H1 (cell line): Measurements from ENCODE around the gene ADAT3. TPM values are rescaled to one million over a fixed set of nuclear protein-coding genes. Genes with fewer than 3 reads are reported as not detected.

Source experiments
- BCL11A ChIP-seq, 2 experiments: IDR thresholded peaks; one replicate each; pipeline ENCODE4 v1.6.1; 2011; ENCODE audit warnings: low read depth in 2 of 2, low read length in 2 of 2, mild to moderate bottlenecking in 2 of 2
- CBX5 ChIP-seq: fragments of 300-800, 300-1000 bp; sonication (generic); IDR thresholded peaks from 2 replicates; pipeline ENCODE4 v1.7.1; 2016; ENCODE audit warnings: antibody characterized with exemption, low read length, low read depth
- EP300 ChIP-seq, 2 experiments: IDR thresholded peaks; 1 replicate in 1 of 2; 2 replicates in 1 of 2; pipeline ENCODE4 v1.6.1; 2011 to 2012; ENCODE audit warnings: low read depth in 2 of 2, low read length in 2 of 2, mild to moderate bottlenecking in 2 of 2, borderline replicate concordance in 1 of 2, inconsistent platforms in 1 of 2, moderate library complexity in 1 of 2
- EZH2 ChIP-seq: fragments of 200-600 bp; sonication (generic); IDR thresholded peaks from 2 replicates; pipeline ENCODE4 v1.7.1; 2012; ENCODE audit warnings: low read depth, mild to moderate bottlenecking, moderate library complexity, low read length, inconsistent platforms; ENCODE audit not compliant: severe bottlenecking
- HDAC2 ChIP-seq, 2 experiments: fragments of 300-600 bp in 1 of 2; sonication (generic) in 1 of 2; IDR thresholded peaks; 2 replicates each; pipeline ENCODE4 v1.6.1; 2011 to 2012; ENCODE audit warnings: low read depth in 2 of 2, low read length in 2 of 2, mild to moderate bottlenecking in 2 of 2, moderate library complexity in 2 of 2, borderline replicate concordance in 1 of 2, inconsistent platforms in 1 of 2
- KDM1A ChIP-seq: fragments of 200-600, 300-600 bp; sonication (generic); IDR thresholded peaks from 2 replicates; pipeline ENCODE4 v1.7.1; 2016; ENCODE audit warnings: mild to moderate bottlenecking, low read length, borderline replicate concordance
- SIX5 ChIP-seq: IDR thresholded peaks from 2 replicates; pipeline ENCODE4 v1.6.1; 2011; ENCODE audit warnings: mild to moderate bottlenecking, low read depth, low read length
- polyA plus RNA-seq, 7 experiments: library from polyadenylated mRNA; depleted of rRNA in 3 of 7; stranded (reverse) in 5 of 7; unstranded in 2 of 7; fragments of >200 nt in 5 of 7; fragments of 200-250 nt in 2 of 7; gene quantifications; 1 replicate in 5 of 7; 2 replicates in 1 of 7; 4 replicates in 1 of 7; pipeline versions ENCODE4 v1.2.1 to v1.2.3, GENCODE V29; 2011 to 2013; ENCODE audit warnings: missing spikeins in 2 of 7, mixed read lengths in 2 of 7
- total RNA-seq: library from RNA; stranded (reverse); fragmentation: NEBNext Ultra II Directional; extraction: Animal tissue kit (Norgen Biotek cat#: 25700); gene quantifications from 2 replicates; pipeline ENCODE4 v1.2.1, GENCODE V29; 2021

The ADAT3 gene
- total and polyA plus RNA-seq, 2 of the 8 experiments (the other 6 are each of a cell fraction or from before 2014, with no cell fraction given): 5.4 to 10.8 TPM

GRCh38 chr19:1920644-1921043, 15.4 kb downstream of the ADAT3 start (continued):
- no peak for TF ChIP-seq CBX5
- no peak for TF ChIP-seq EP300 (IDR thresholded peaks at IDR 0.05; ENCODE audit: borderline replicate concordance in 1 of 2, low read depth in 2 of 2, low read length in 2 of 2)
- no peak for TF ChIP-seq BCL11A (IDR thresholded peaks at IDR 0.05; ENCODE audit: low read depth in 2 of 2, low read length in 2 of 2)
- TF ChIP-seq HDAC2 (IDR thresholded peaks at IDR 0.05; ENCODE audit: borderline replicate concordance in 1 of 2, low read depth in 2 of 2, low read length in 2 of 2): no peak
- TF ChIP-seq EZH2: no peak
- TF ChIP-seq KDM1A: no peak
- no peak for TF ChIP-seq SIX5
